A673 (cell line): Measurements from ENCODE around the gene MGLL. TPM values are rescaled to one million over a fixed set of nuclear protein-coding genes. Genes with fewer than 3 reads are reported as not detected.

Experiments used
- BruUV-seq: library from RNA; stranded (reverse); fragments of 400-500 nt; replicated peaks from 2 replicates; lab custom pipeline; 2021; lab: Mats Ljungman, UMichigan
- CTCF ChIA-PET: fragments of 300-600 bp; sonication (Branson Sonifier 250); formaldehyde crosslinking; loops from one replicate; lab custom pipeline; 2022; ENCODE audit warnings: antibody characterized with exemption; lab: Charles Lee
- POLR2A ChIA-PET: fragments of 300-600 bp; sonication (Branson Sonifier 250); formaldehyde crosslinking; loops from one replicate; lab custom pipeline; 2022; ENCODE audit warnings: antibody characterized with exemption; ENCODE audit not compliant: low non-redundant PET; lab: Charles Lee
- DNase-seq: peaks from one replicate; pipeline ENCODE4 v3.0.0-alpha.2; 2015; ENCODE audit warnings: low spot score
- H3K27ac ChIP-seq: fragments of 200-600 bp; sonication (generic); 2 replicates; pipeline ENCODE4 v1.5.1; 2016; ENCODE audit warnings: mixed run types, low read depth, mild to moderate bottlenecking, mixed read lengths, antibody characterized with exemption, low read length; ENCODE audit not compliant: poor library complexity, severe bottlenecking
- H3K27me3 ChIP-seq: fragments of 200-600 bp; sonication (generic); replicated peaks from 2 replicates; pipeline ENCODE4 v1.6.1; 2017; ENCODE audit warnings: mixed run types, low read depth, mild to moderate bottlenecking, mixed read lengths, antibody characterized with exemption, low read length; ENCODE audit not compliant: insufficient read depth, poor library complexity
- H3K36me3 ChIP-seq: fragments of 200-600 bp; sonication (generic); 2 replicates; pipeline ENCODE4 v1.6.1; 2016; ENCODE audit warnings: mixed run types, mild to moderate bottlenecking, mixed read lengths, antibody characterized with exemption, low read length; ENCODE audit not compliant: insufficient read depth, poor library complexity, severe bottlenecking
- H3K4me1 ChIP-seq: fragments of 200-600 bp; sonication (generic); 2 replicates; pipeline ENCODE4 v1.6.1; 2017; ENCODE audit warnings: mixed run types, mild to moderate bottlenecking, mixed read lengths, antibody characterized with exemption, low read length; ENCODE audit not compliant: insufficient read depth, poor library complexity, severe bottlenecking
- H3K4me3 ChIP-seq: fragments of 200-600 bp; sonication (generic); 2 replicates; pipeline ENCODE4 v1.5.1; 2016; ENCODE audit warnings: low read depth, mixed run types, mild to moderate bottlenecking, mixed read lengths, low read length; ENCODE audit not compliant: poor library complexity, severe bottlenecking
- H3K9me3 ChIP-seq: fragments of 200-600 bp; sonication (generic); 2 replicates; pipeline ENCODE4 v1.6.1; 2016; ENCODE audit warnings: mixed run types, low read depth, mild to moderate bottlenecking, mixed read lengths, antibody characterized with exemption, low read length; ENCODE audit not compliant: poor library complexity, severe bottlenecking
- EZH2 ChIP-seq: fragments of 200-600 bp; sonication (generic); IDR thresholded peaks from 2 replicates; pipeline ENCODE4 v1.6.1; 2017; ENCODE audit warnings: borderline replicate concordance, low read depth, mild to moderate bottlenecking, mixed read lengths, antibody characterized with exemption, low read length; ENCODE audit not compliant: poor library complexity, severe bottlenecking
- intact Hi-C: fragments of 100-400 bp; cut with micrococcal nuclease; formaldehyde crosslinking; loops from one replicate; pipeline ENCODE4 v1.10.0; 2022; ENCODE audit not compliant: unreplicated experiment
- total RNA-seq: library from RNA; stranded (reverse); gene quantifications from 2 replicates; pipeline ENCODE4 v1.2.3, GENCODE V29; 2021
- TF ChIP-seq, protein P1 (sequence below): fragments of 300-800, 200-600 bp; sonication (generic); conservative IDR thresholded peaks from 2 replicates; pipeline ENCODE4 v1.5.1; 2017; ENCODE audit warnings: low read depth, mild to moderate bottlenecking, antibody characterized with exemption, low read length, moderate library complexity, mixed read lengths

The MGLL gene
- total RNA-seq, 1 experiment from 2014 or later = 0.39 TPM

DNA sequence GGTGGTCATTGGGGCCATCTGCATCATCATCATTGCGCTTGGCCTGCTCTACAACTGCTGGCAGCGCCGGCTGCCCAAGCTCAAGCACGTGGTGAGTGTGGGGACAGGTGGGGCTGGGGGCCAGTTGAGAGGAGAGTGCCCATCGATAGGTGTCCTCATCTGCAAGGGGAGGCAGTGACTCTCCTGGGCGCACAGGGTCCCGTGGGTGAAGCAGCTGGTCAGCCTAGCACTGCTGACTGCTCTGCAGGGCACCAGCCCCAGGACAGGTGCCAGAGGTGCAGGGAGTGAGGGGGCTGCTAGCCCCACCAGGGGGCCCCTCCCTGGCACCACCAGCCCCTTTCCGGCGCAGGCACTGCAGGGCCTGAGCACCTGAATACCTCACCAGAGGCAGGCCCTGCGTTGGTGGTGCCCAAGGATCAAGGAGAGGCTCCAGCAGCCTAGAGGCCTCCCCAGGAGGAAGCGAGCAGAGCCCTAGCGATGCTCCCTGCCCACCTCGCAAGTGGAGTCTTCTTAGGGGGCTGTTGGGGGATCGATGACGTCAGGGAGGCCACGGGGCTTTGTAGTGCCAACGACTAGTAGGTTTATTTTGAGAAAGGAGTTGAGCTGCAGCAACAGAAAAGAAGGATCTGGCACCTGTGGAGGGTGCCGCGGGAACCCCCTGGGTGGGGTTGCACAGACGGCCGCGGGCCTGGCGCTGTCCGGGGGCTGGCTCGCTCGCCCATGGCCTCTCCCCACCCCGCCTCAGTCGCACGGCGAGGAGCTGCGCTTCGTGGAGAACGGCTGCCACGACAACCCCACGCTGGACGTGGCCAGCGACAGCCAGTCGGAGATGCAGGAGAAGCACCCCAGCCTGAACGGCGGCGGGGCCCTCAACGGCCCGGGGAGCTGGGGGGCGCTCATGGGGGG is 150.5 kb downstream of the MGLL start:
- Histone ChIP-seq H3K36me3 (no peaks in the 10 kb centered on the region), H3K9me3 (no peaks in the 10 kb centered on the region), H3K27ac (peak overlapping the region; percentile 84), H3K27me3 (no peaks in the 10 kb centered on the region), H3K4me3 (peak overlapping the region; percentile 80), H3K4me1 (peaks cover 7% of the 10 kb centered on the region)
- no TSS peak for BruUV-seq
- intact Hi-C loops = no loop called here
- peak; percentile 28 for DNase-seq
- TF ChIP-seq, protein P1, sequence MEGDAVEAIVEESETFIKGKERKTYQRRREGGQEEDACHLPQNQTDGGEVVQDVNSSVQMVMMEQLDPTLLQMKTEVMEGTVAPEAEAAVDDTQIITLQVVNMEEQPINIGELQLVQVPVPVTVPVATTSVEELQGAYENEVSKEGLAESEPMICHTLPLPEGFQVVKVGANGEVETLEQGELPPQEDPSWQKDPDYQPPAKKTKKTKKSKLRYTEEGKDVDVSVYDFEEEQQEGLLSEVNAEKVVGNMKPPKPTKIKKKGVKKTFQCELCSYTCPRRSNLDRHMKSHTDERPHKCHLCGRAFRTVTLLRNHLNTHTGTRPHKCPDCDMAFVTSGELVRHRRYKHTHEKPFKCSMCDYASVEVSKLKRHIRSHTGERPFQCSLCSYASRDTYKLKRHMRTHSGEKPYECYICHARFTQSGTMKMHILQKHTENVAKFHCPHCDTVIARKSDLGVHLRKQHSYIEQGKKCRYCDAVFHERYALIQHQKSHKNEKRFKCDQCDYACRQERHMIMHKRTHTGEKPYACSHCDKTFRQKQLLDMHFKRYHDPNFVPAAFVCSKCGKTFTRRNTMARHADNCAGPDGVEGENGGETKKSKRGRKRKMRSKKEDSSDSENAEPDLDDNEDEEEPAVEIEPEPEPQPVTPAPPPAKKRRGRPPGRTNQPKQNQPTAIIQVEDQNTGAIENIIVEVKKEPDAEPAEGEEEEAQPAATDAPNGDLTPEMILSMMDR = no peak
- TF ChIP-seq EZH2 = no peak
- CTCF ChIA-PET = no interaction called here
- POLR2A ChIA-PET = interaction anchor here (0.6 kb wide), 1 partner anchor 1605 kb away, joined by 7 read pairs; no protein-coding TSS in a partner anchor

DNA sequence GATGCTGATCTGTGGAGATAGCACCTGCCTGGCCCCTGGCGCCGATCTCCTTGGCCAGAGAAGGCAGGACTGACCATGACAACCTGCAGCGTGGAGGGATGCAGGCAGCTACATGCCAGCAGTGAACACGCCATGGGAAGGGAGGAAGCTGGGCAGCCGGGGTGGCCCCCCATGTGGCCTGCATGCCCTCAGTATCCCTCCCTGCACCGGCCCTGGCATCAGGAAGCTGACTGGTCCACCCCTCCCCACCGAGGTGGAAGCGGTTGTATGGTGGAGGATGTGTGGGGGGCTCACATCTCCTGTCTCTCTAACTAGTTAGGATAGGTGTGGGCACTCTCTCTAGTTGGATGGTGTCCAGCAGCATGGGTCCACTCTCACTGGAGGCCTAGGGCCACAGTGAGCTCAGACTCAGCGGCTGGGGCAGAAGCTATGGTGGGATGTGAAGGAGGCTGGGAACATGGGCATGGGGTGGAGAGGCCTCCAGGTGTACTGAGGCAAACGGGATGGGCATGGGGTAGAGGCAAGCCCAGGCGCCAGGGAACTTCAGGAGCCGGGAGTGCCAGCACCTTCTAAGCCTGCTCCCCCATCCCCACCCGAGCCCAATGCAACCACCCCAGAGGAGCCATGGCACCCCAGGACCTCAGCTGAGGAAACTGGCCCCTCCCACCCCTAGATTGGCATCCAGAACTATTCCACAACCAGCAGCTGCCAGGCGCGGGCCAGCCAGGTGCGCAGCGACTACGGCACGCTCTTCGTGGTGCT is 151.4 kb downstream of the MGLL start:
- POLR2A ChIA-PET = interaction anchor here (0.6 kb wide), 1 partner anchor 1606 kb away, joined by 7 read pairs; no protein-coding TSS in a partner anchor
- Histone ChIP-seq H3K9me3 (no peaks in the 10 kb centered on the region), H3K27me3 (no peaks in the 10 kb centered on the region), H3K4me1 (peaks cover 7% of the 10 kb centered on the region), H3K4me3 (peak overlapping the region; percentile 80), H3K36me3 (no peaks in the 10 kb centered on the region), H3K27ac (no peak overlapping the region)
- TF ChIP-seq EZH2 = no peak
- TF ChIP-seq, protein P1 = no peak
- CTCF ChIA-PET = no interaction called here
- DNase-seq = no peak
- no TSS peak for BruUV-seq
- intact Hi-C loops = no loop called here

DNA sequence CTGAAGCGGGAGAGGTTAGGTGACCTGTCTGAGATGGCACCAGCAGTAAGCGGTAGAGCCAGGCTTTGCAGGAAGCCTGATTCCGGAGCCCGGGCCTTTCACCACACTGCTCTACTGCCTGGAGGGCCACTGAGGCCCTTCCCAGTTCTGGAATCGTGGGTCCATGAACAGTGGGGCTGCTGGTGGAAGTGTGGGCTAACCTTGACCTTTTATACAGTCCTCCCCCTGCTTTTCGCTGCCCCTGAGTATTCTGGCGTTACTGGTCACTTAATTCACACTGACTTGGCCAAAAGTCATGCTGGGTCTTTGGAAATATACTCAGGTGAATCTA is 152.1 kb downstream of the MGLL start:
- DNase-seq = no peak
- H3K36me3 ChIP-seq = no peaks in the 10 kb centered on the region
- no peak overlapping the region for H3K27ac ChIP-seq
- H3K4me1 ChIP-seq = peaks cover 7% of the 10 kb centered on the region
- TF ChIP-seq EZH2 = no peak
- TF ChIP-seq, protein P1 = no peak
- no TSS peak for BruUV-seq
- H3K27me3 ChIP-seq = no peaks in the 10 kb centered on the region
- no peaks in the 10 kb centered on the region for H3K9me3 ChIP-seq
- CTCF ChIA-PET = no interaction called here
- no peak overlapping the region for H3K4me3 ChIP-seq
- intact Hi-C loops = no loop called here
- POLR2A ChIA-PET = no interaction called here
